ENCODE results near the gene HNRNPF. TPM values are rescaled to one million over a fixed set of nuclear protein-coding genes. Genes with fewer than 3 reads are reported as not detected.

HNRNPF gene
- total RNA-seq, 1 donor from 2014 or later, result 268 TPM

DNA sequence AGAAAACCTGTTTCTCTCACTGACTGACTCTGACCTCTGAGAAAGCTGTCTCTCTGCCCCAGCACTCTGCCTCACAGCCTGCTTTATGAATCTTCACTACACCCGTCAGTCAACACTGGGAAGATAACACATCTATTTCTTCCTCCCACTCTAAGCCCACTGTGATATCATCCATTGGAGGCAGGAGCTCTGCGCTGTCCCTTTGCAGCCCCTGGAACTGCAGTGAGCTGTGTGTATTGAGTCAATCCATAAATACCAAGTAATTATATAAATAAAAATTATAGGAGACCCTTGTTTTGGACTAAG, 54.7 kb downstream of the HNRNPF start:
- DNase-seq (ENCODE audit: low read depth), result no peak
- TF ChIP-seq, protein P1, sequence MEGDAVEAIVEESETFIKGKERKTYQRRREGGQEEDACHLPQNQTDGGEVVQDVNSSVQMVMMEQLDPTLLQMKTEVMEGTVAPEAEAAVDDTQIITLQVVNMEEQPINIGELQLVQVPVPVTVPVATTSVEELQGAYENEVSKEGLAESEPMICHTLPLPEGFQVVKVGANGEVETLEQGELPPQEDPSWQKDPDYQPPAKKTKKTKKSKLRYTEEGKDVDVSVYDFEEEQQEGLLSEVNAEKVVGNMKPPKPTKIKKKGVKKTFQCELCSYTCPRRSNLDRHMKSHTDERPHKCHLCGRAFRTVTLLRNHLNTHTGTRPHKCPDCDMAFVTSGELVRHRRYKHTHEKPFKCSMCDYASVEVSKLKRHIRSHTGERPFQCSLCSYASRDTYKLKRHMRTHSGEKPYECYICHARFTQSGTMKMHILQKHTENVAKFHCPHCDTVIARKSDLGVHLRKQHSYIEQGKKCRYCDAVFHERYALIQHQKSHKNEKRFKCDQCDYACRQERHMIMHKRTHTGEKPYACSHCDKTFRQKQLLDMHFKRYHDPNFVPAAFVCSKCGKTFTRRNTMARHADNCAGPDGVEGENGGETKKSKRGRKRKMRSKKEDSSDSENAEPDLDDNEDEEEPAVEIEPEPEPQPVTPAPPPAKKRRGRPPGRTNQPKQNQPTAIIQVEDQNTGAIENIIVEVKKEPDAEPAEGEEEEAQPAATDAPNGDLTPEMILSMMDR (IDR thresholded peaks at IDR 0.05; ENCODE audit: insufficient read depth, low read length, poor library complexity, severe bottlenecking), result no peak
- Histone ChIP-seq H3K4me3 (ENCODE audit: low read depth, low read length) (no peak overlapping the region), H3K36me3 (ENCODE audit: control insufficient read depth, insufficient read depth, low read length) (no peaks in the 10 kb centered on the region), H3K27me3 (ENCODE audit: control insufficient read depth, insufficient read depth, low read length) (peaks cover 16% of the 10 kb centered on the region)

DNA sequence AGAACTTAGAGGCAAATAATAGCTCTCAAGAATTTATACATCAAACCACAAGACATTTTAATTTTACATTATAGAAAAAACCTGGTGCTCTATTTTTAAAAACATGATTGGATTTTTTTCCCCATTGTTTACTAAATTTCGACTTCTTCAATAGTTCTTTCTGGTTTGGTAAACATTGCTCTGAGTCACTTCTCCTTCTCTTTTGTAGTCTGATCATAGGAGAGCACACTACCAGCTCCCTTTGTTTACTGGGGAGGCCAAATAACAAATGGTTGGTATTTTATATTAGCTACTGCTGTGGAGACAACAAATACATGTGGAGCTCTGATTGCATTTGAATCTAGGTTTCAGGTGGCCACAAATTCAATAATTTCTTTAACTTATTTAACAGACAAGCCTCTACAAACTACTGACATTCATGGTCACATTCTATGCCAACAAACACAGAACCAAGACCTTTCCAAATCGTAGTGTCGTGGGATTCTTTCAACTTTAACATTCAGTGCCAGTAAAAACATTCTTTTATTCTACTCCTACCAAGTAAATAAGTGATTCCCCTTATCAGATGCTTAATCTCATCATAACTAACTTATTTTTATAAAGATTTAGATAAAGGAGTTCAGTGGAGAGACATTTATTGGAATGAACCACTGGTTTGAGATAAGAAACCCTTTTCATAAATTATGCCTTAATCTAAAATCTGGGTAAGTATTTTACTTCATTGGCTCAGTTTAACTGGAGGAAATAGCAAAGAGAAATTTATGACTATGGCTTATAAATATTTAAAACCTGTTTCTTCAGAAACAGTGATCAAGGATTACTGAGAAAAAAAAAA, 55.3 kb downstream of the HNRNPF start:
- H3K36me3 ChIP-seq (ENCODE audit: control insufficient read depth, insufficient read depth, low read length), result no peaks in the 10 kb centered on the region
- DNase-seq (ENCODE audit: low read depth), result no peak
- peaks cover 16% of the 10 kb centered on the region for H3K27me3 ChIP-seq (ENCODE audit: control insufficient read depth, insufficient read depth, low read length)
- no peak overlapping the region for H3K4me3 ChIP-seq (ENCODE audit: low read depth, low read length)
- TF ChIP-seq, protein P1 (IDR thresholded peaks at IDR 0.05; ENCODE audit: insufficient read depth, low read length, poor library complexity, severe bottlenecking), result no peak

- H3K27me3 ChIP-seq (ENCODE audit: control insufficient read depth, insufficient read depth, low read length), result peaks cover 16% of the 10 kb centered on the region
- TF ChIP-seq, protein P1 (IDR thresholded peaks at IDR 0.05; ENCODE audit: insufficient read depth, low read length, poor library complexity, severe bottlenecking), result no peak
- H3K4me3 ChIP-seq (ENCODE audit: low read depth, low read length), result no peak overlapping the region
- no peak for DNase-seq (ENCODE audit: low read depth)
- no peaks in the 10 kb centered on the region for H3K36me3 ChIP-seq (ENCODE audit: control insufficient read depth, insufficient read depth, low read length)
Measured at GRCh38 chr10:43352951-43353350, 56.0 kb downstream of the HNRNPF start.

GRCh38 chr10:43351301-43351700, 57.7 kb downstream of the HNRNPF start:
- Histone ChIP-seq H3K27me3 (ENCODE audit: control insufficient read depth, insufficient read depth, low read length) (peaks cover 16% of the 10 kb centered on the region), H3K4me3 (ENCODE audit: low read depth, low read length) (no peak overlapping the region), H3K36me3 (ENCODE audit: control insufficient read depth, insufficient read depth, low read length) (no peaks in the 10 kb centered on the region)
- DNase-seq (ENCODE audit: low read depth), result no peak
- TF ChIP-seq, protein P1 (IDR thresholded peaks at IDR 0.05; ENCODE audit: insufficient read depth, low read length, poor library complexity, severe bottlenecking), result no peak

DNA sequence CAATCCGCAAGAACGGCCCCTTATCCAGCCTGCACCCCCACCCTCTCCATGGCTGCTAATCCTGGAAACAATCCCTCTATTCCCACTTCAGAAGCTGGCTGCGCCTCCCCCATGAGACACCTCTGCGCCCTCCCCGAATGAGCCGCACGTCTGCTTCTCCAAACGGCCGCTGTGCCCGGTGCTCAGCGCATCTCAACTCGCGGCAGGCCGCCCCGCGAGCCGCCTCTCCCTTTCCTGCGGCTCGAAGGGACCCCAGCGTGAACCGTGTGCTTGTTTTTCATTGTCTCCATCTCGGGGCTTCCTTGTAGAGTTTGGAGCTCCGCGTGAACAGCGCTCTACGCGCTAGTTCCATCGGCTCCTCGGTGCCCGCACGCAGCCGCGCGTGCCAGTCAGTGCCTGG, 58.3 kb downstream of the HNRNPF start:
- H3K36me3 ChIP-seq (ENCODE audit: control insufficient read depth, insufficient read depth, low read length), result no peaks in the 10 kb centered on the region
- TF ChIP-seq, protein P1 (IDR thresholded peaks at IDR 0.05; ENCODE audit: insufficient read depth, low read length, poor library complexity, severe bottlenecking), result no peak
- H3K4me3 ChIP-seq (ENCODE audit: low read depth, low read length), result no peak overlapping the region
- DNase-seq (ENCODE audit: low read depth), result no peak
- peaks cover 16% of the 10 kb centered on the region for H3K27me3 ChIP-seq (ENCODE audit: control insufficient read depth, insufficient read depth, low read length)

- H3K4me3 ChIP-seq (ENCODE audit: low read depth, low read length), result no peak overlapping the region
- DNase-seq (ENCODE audit: low read depth), result no peak
- TF ChIP-seq, protein P1 (IDR thresholded peaks at IDR 0.05; ENCODE audit: insufficient read depth, low read length, poor library complexity, severe bottlenecking), result no peak
- no peaks in the 10 kb centered on the region for H3K36me3 ChIP-seq (ENCODE audit: control insufficient read depth, insufficient read depth, low read length)
- H3K27me3 ChIP-seq (ENCODE audit: control insufficient read depth, insufficient read depth, low read length), result peaks cover 16% of the 10 kb centered on the region
Measured at GRCh38 chr10:43350156-43350555, 58.8 kb downstream of the HNRNPF start.

All from kidney epithelial cell (primary cell).